Astrocyte of the cerebellum (primary cell): ENCODE data around the gene WDR74.
A peak's percentile ranks its signal among the peaks of the same experiment; 100 is the strongest.

Experiments
- DNase-seq: peaks from one replicate; pipeline ENCODE4 v3.0.0-alpha.2; 2011; ENCODE audit warnings: low read depth
- H3K4me3 ChIP-seq: 2 replicates; pipeline ENCODE4 v1.5.1; 2011; ENCODE audit warnings: mild to moderate bottlenecking, low read depth, low read length, moderate library complexity
- CTCF ChIP-seq: IDR thresholded peaks from 2 replicates; pipeline ENCODE4 v1.5.1; 2012; ENCODE audit warnings: low read length, low read depth, moderate library complexity, mild to moderate bottlenecking; ENCODE audit errors: missing control alignments
- in situ Hi-C: cut with HindIII; loops from 2 replicates; pipeline ENCODE4 v1.10.0; 2017; ENCODE audit warnings: low sequenced_read_pairs

The WDR74 gene

GRCh38 chr11:62882431-62882749, 43.0 kb upstream of the WDR74 start:
- H3K4me3 ChIP-seq, result peak overlapping the region; percentile 94
- TF ChIP-seq CTCF, result no peak
- DNase-seq, result no peak
- in situ Hi-C loops, result no loop called here

GRCh38 chr11:62881579-62882430, 42.4 kb upstream of the WDR74 start:
- in situ Hi-C loops, result no loop called here
- H3K4me3 ChIP-seq, result peak overlapping the region; percentile 94
- no peak for TF ChIP-seq CTCF
- peak; percentile 92 for DNase-seq

- peak; percentile 53 for TF ChIP-seq CTCF
- in situ Hi-C loops, result no loop called here
- H3K4me3 ChIP-seq, result peak within 1 kb of the TSS; percentile 94
- peak; percentile 53 for DNase-seq
Observed at GRCh38 chr11:62880803-62881578, 41.6 kb upstream of the WDR74 start, which contains the start of gene SLC3A2. Gene SLC3A2, plus strand, starts transcription at chr11:62880896. Its CDS starts 128 bp downstream, at chr11:62881024.

GRCh38 chr11:62880231-62880802, 40.9 kb upstream of the WDR74 start:
- in situ Hi-C loops, result no loop called here
- DNase-seq, result no peak

GRCh38 chr11:62879235-62879978, 40.0 kb upstream of the WDR74 start:
- TF ChIP-seq CTCF, result no peak
- in situ Hi-C loops, result no loop called here
- peak overlapping the region; percentile 94 for H3K4me3 ChIP-seq
- no peak for DNase-seq

More at GRCh38 chr11:62880231-62880802, 40.9 kb upstream of the WDR74 start:
- H3K4me3 ChIP-seq, result peak overlapping the region; percentile 94
- TF ChIP-seq CTCF, result no peak

- no peak for TF ChIP-seq CTCF
- no peak for DNase-seq
- H3K4me3 ChIP-seq, result no peak overlapping the region
- in situ Hi-C loops, result no loop called here
Observed at GRCh38 chr11:62876712-62877111, 37.3 kb upstream of the WDR74 start.
